ENCODE results near the gene TMEM19.

The TMEM19 gene

GRCh38 chr12:71685914-71686657, at the start of gene TMEM19:
Gene TMEM19 (plus strand): TSS chr12:71686082. CDS start chr12:71686681, 599 bp downstream.
- DNase-seq = peak in 1 of 2 experiments; percentile 83

GRCh38 chr12:71636704-71637115, 49.2 kb upstream of the TMEM19 start:
- DNase-seq = peak in 1 of 2 experiments; percentile 7

GRCh38 chr12:71638499-71638898, 47.4 kb upstream of the TMEM19 start:
- DNase-seq = no peak

- DNase-seq = no peak
These were observed 46.5 kb upstream of the TMEM19 start for GRCh38 chr12:71639341-71639760.

- no peak for DNase-seq
These were observed 45.6 kb upstream of the TMEM19 start for GRCh38 chr12:71640316-71640715.

- no peak for DNase-seq
These were observed 44.5 kb upstream of the TMEM19 start for GRCh38 chr12:71641390-71641789.

- no peak for DNase-seq
These were observed 43.6 kb upstream of the TMEM19 start for GRCh38 chr12:71642264-71642663.

GRCh38 chr12:71645268-71645667, 40.6 kb upstream of the TMEM19 start:
- no peak for DNase-seq

- DNase-seq = no peak
These were observed 39.4 kb upstream of the TMEM19 start for GRCh38 chr12:71646512-71646911.

GRCh38 chr12:71648537-71648936, 37.3 kb upstream of the TMEM19 start:
- no peak for DNase-seq

GRCh38 chr12:71649401-71649800, 36.5 kb upstream of the TMEM19 start:
- DNase-seq = no peak

- DNase-seq = no peak
These were observed 33.2 kb upstream of the TMEM19 start for GRCh38 chr12:71652656-71653055.

GRCh38 chr12:71653137-71653536, 32.7 kb upstream of the TMEM19 start:
- DNase-seq = no peak

- DNase-seq = no peak
These were observed 31.7 kb upstream of the TMEM19 start for GRCh38 chr12:71654200-71654599.

- DNase-seq = no peak
These were observed 30.4 kb upstream of the TMEM19 start for GRCh38 chr12:71655495-71655894.

GRCh38 chr12:71655907-71656306, 30.0 kb upstream of the TMEM19 start:
- no peak for DNase-seq

GRCh38 chr12:71656740-71657139, 29.1 kb upstream of the TMEM19 start:
- DNase-seq = no peak

GRCh38 chr12:71661977-71662530, 23.8 kb upstream of the TMEM19 start:
- no peak for DNase-seq

GRCh38 chr12:71662849-71663560, 22.9 kb upstream of the TMEM19 start:
- no peak for DNase-seq

GRCh38 chr12:71663561-71664410, 22.1 kb upstream of the TMEM19 start, which contains the start of the genes THAP2 and ZFC3H1:
Gene THAP2 (plus strand): TSS chr12:71664301. CDS start chr12:71664510, 209 bp downstream.
Gene ZFC3H1 (minus strand): TSS chr12:71663848. CDS start chr12:71663610, 238 bp downstream.
- DNase-seq = peak; percentile 89 to 97

GRCh38 chr12:71664411-71665089, 21.3 kb upstream of the TMEM19 start:
- DNase-seq = no peak

- no peak for DNase-seq
These were observed 20.8 kb upstream of the TMEM19 start for GRCh38 chr12:71665090-71665463.
